SK-N-SH treated with all-trans-retinoic acid at 6 μM for 48 hours (cell line): Measurements from ENCODE around the gene AXIN2.

Experiments used
- ATAC-seq: fragments of 200-7000 bp; cut with Tn5 transposase; 3 replicates; pipeline ENCODE4 v1.9.1; 2020; ENCODE audit warnings: mild to moderate bottlenecking, moderate library complexity
- ARNTL ChIP-seq: fragments of 450-650 bp; formaldehyde crosslinking; IDR thresholded peaks from 2 replicates; pipeline ENCODE4 v1.5.0; 2020; ENCODE audit warnings: low read depth, mild to moderate bottlenecking, moderate library complexity, borderline replicate concordance
- CSDC2 ChIP-seq: fragments of 250-450 bp; sonication (Bioruptor Pico); IDR thresholded peaks from 2 replicates; pipeline ENCODE4 v1.5.0; 2020; ENCODE audit warnings: mild to moderate bottlenecking, moderate library complexity
- ESRRG ChIP-seq: fragments of 250-450 bp; sonication (Bioruptor Pico); IDR thresholded peaks from 2 replicates; pipeline ENCODE4 v1.6.1; 2021; ENCODE audit warnings: mild to moderate bottlenecking
- GLIS3 ChIP-seq: fragments of 250-450 bp; sonication (Bioruptor Pico); IDR thresholded peaks from 2 replicates; pipeline ENCODE4 v1.5.0; 2020; ENCODE audit warnings: mild to moderate bottlenecking, moderate library complexity
- ISL1 ChIP-seq: fragments of 250-450 bp; sonication (Bioruptor Pico); IDR thresholded peaks from 2 replicates; pipeline ENCODE4 v2.1.2; 2022; ENCODE audit warnings: mild to moderate bottlenecking, moderate library complexity
- OSR1 ChIP-seq: fragments of 250-450 bp; sonication (Bioruptor Pico); IDR thresholded peaks from 2 replicates; pipeline ENCODE4 v1.8.0; 2022; ENCODE audit warnings: moderate library complexity, mild to moderate bottlenecking, inconsistent platforms
- PPARA ChIP-seq: fragments of 250-450 bp; sonication (Bioruptor Pico); IDR thresholded peaks from 2 replicates; pipeline ENCODE4 v1.5.0; 2020; ENCODE audit warnings: mild to moderate bottlenecking, borderline replicate concordance
- RARB ChIP-seq: fragments of 250-450 bp; sonication (Bioruptor Pico); IDR thresholded peaks from 2 replicates; pipeline ENCODE4 v1.8.0; 2021; ENCODE audit warnings: mild to moderate bottlenecking, moderate library complexity
- SNAI2 ChIP-seq: fragments of 250-450 bp; sonication (Bioruptor Pico); IDR thresholded peaks from 2 replicates; pipeline ENCODE4 v1.5.0; 2020; ENCODE audit warnings: mild to moderate bottlenecking, moderate library complexity
- TCF4 ChIP-seq: fragments of 250-450 bp; sonication (Bioruptor Pico); IDR thresholded peaks from 2 replicates; pipeline ENCODE4 v1.8.0; 2021; ENCODE audit warnings: mild to moderate bottlenecking, moderate library complexity, borderline replicate concordance
- TOX ChIP-seq: fragments of 250-450 bp; sonication (Bioruptor Pico); IDR thresholded peaks from 2 replicates; pipeline ENCODE4 v1.8.0; 2021; ENCODE audit warnings: mild to moderate bottlenecking, moderate library complexity, borderline replicate concordance
- ZC3H10 ChIP-seq: fragments of 250-450 bp; sonication (Bioruptor Pico); IDR thresholded peaks from 2 replicates; pipeline ENCODE4 v1.5.1; 2021; ENCODE audit warnings: mild to moderate bottlenecking, moderate library complexity
- ZFP3 ChIP-seq: fragments of 250-450 bp; sonication (Bioruptor Pico); IDR thresholded peaks from 2 replicates; pipeline ENCODE4 v1.5.0; 2020; ENCODE audit warnings: mild to moderate bottlenecking, moderate library complexity
- ZNF565 ChIP-seq: fragments of 450-650 bp; formaldehyde crosslinking; conservative IDR thresholded peaks from 2 replicates; pipeline ENCODE4 v1.5.0; 2020; ENCODE audit warnings: low read depth, mild to moderate bottlenecking, moderate library complexity
- ZNF70 ChIP-seq: fragments of 450-650 bp; formaldehyde crosslinking; IDR thresholded peaks from 2 replicates; pipeline ENCODE4 v1.5.0; 2020; ENCODE audit warnings: mild to moderate bottlenecking, moderate library complexity
- ZNF8 ChIP-seq: fragments of 450-650 bp; formaldehyde crosslinking; IDR thresholded peaks from 2 replicates; pipeline ENCODE4 v1.5.0; 2020; ENCODE audit warnings: mild to moderate bottlenecking, moderate library complexity
- TF ChIP-seq, protein P1 (sequence below): fragments of 250-450 bp; sonication (Bioruptor Pico); IDR thresholded peaks from 2 replicates; pipeline ENCODE4 v1.5.0; 2020; ENCODE audit warnings: mild to moderate bottlenecking, moderate library complexity
- TF ChIP-seq, protein P2 (sequence below): fragments of 250-450 bp; sonication (Bioruptor Pico); IDR thresholded peaks from 2 replicates; pipeline ENCODE4 v1.5.1; 2020; ENCODE audit warnings: low read depth, mild to moderate bottlenecking, moderate library complexity
- TF ChIP-seq, protein P3 (sequence below): fragments of 250-450 bp; sonication (Bioruptor Pico); IDR thresholded peaks from 2 replicates; pipeline ENCODE4 v1.8.0; 2021; ENCODE audit warnings: low read depth, mild to moderate bottlenecking, moderate library complexity, borderline replicate concordance
- TF ChIP-seq, protein P4 (sequence below): fragments of 250-450 bp; sonication (Bioruptor Pico); IDR thresholded peaks from 2 replicates; pipeline ENCODE4 v1.8.0; 2020; ENCODE audit warnings: mild to moderate bottlenecking, moderate library complexity, borderline replicate concordance
- TF ChIP-seq, protein P5 (sequence below): fragments of 250-450 bp; sonication (Bioruptor Pico); IDR thresholded peaks from 2 replicates; pipeline ENCODE4 v1.5.1; 2021; ENCODE audit warnings: mild to moderate bottlenecking, moderate library complexity

AXIN2 gene

DNA sequence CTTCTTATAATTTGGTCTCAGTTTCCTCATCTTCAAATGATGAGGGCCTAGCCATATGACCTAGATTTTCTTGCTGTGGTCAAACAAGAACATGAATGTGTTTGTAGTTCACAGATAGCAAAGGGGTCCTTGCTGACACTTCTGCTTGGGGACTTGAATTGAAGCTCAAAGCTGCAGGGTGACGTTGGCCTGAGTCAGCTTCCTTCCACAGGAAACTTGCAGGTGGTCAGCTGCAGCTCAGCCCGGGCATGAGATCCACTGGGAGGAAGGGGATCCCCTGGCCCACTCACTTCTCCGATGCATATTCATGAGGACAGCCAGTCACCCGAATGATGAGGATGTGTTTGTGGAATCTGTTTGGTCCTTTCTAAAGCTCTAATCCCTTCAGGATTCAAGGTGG, 42.6 kb upstream of the AXIN2 start:
- no peak for ATAC-seq
- TF ChIP-seq ISL1, result no peak
- TF ChIP-seq, protein P1, sequence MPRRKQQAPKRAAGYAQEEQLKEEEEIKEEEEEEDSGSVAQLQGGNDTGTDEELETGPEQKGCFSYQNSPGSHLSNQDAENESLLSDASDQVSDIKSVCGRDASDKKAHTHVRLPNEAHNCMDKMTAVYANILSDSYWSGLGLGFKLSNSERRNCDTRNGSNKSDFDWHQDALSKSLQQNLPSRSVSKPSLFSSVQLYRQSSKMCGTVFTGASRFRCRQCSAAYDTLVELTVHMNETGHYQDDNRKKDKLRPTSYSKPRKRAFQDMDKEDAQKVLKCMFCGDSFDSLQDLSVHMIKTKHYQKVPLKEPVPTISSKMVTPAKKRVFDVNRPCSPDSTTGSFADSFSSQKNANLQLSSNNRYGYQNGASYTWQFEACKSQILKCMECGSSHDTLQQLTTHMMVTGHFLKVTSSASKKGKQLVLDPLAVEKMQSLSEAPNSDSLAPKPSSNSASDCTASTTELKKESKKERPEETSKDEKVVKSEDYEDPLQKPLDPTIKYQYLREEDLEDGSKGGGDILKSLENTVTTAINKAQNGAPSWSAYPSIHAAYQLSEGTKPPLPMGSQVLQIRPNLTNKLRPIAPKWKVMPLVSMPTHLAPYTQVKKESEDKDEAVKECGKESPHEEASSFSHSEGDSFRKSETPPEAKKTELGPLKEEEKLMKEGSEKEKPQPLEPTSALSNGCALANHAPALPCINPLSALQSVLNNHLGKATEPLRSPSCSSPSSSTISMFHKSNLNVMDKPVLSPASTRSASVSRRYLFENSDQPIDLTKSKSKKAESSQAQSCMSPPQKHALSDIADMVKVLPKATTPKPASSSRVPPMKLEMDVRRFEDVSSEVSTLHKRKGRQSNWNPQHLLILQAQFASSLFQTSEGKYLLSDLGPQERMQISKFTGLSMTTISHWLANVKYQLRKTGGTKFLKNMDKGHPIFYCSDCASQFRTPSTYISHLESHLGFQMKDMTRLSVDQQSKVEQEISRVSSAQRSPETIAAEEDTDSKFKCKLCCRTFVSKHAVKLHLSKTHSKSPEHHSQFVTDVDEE (CRISPR knock-in tag), result no peak
- TF ChIP-seq GLIS3 (CRISPR knock-in tag), result no peak
- TF ChIP-seq PPARA (CRISPR knock-in tag), result no peak
- TF ChIP-seq, protein P2, sequence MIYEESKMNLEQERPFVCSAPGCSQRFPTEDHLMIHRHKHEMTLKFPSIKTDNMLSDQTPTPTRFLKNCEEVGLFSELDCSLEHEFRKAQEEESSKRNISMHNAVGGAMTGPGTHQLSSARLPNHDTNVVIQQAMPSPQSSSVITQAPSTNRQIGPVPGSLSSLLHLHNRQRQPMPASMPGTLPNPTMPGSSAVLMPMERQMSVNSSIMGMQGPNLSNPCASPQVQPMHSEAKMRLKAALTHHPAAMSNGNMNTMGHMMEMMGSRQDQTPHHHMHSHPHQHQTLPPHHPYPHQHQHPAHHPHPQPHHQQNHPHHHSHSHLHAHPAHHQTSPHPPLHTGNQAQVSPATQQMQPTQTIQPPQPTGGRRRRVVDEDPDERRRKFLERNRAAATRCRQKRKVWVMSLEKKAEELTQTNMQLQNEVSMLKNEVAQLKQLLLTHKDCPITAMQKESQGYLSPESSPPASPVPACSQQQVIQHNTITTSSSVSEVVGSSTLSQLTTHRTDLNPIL (CRISPR knock-in tag), result no peak
- TF ChIP-seq ARNTL (CRISPR knock-in tag), result no peak
- TF ChIP-seq ZFP3, result no peak
- TF ChIP-seq ZNF8 (CRISPR knock-in tag), result no peak
- no peak for TF ChIP-seq TOX (CRISPR knock-in tag)

DNA sequence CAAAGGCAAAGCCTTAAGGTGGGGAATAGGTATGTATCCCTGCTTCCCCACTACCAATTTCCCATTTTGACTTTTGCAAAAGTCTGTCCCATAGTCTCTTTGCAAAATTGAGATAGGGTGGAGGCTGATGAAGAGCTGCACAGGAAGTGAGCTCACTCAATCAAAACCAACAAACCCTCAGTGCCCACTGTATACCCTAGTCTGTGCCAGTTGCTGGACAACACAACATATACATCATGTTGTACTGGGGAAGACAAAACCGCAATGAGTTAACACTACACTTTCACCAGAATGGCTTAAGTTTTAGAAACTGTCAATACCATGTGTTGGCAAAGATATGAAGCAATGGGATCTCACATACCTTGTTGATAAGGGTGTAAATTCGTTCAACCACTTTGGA, 40.4 kb upstream of the AXIN2 start:
- TF ChIP-seq ZC3H10, result no peak
- no peak for TF ChIP-seq ZNF70
- TF ChIP-seq, protein P2 (CRISPR knock-in tag), result no peak
- no peak for TF ChIP-seq OSR1 (CRISPR knock-in tag)
- TF ChIP-seq SNAI2 (CRISPR knock-in tag), result no peak
- no peak for TF ChIP-seq RARB (CRISPR knock-in tag)
- no peak for TF ChIP-seq ZFP3
- TF ChIP-seq ZNF8 (CRISPR knock-in tag), result no peak
- no peak for TF ChIP-seq GLIS3 (CRISPR knock-in tag)
- no peak for TF ChIP-seq TCF4
- TF ChIP-seq CSDC2 (CRISPR knock-in tag), result no peak
- no peak for TF ChIP-seq ISL1
- TF ChIP-seq, protein P3, sequence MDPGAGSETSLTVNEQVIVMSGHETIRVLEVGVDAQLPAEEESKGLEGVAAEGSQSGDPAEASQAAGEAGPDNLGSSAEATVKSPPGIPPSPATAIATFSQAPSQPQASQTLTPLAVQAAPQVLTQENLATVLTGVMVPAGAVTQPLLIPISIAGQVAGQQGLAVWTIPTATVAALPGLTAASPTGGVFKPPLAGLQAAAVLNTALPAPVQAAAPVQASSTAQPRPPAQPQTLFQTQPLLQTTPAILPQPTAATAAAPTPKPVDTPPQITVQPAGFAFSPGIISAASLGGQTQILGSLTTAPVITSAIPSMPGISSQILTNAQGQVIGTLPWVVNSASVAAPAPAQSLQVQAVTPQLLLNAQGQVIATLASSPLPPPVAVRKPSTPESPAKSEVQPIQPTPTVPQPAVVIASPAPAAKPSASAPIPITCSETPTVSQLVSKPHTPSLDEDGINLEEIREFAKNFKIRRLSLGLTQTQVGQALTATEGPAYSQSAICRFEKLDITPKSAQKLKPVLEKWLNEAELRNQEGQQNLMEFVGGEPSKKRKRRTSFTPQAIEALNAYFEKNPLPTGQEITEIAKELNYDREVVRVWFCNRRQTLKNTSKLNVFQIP, result no peak

DNA sequence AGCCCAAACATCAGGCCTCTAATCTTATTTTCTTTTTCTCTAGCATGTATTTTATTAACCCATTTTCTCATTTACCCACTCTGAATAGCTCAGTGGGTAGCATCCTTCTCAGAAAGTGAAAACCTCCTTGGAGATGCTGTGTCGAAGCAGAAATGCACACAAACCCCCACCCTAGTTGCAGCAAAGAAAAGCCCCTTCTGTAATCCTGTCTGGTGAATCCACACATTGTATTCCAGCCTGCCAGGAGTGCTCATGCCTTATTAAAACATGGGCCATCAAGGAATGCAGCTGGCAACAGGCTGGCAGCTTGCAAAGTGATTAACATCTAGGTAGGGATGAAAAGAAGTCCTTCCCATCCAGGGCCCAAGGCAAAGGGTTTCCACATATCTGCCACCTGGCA, 39.7 kb upstream of the AXIN2 start:
- TF ChIP-seq TOX (CRISPR knock-in tag) (no peak), ZNF8 (CRISPR knock-in tag) (no peak), ESRRG (no peak), ZNF565 (CRISPR knock-in tag) (no peak), OSR1 (CRISPR knock-in tag) (no peak), ZNF70 (no peak), ZC3H10 (no peak), GLIS3 (CRISPR knock-in tag) (no peak), SNAI2 (CRISPR knock-in tag) (no peak), PPARA (CRISPR knock-in tag) (no peak), TCF4 (no peak), RARB (CRISPR knock-in tag) (no peak), CSDC2 (CRISPR knock-in tag) (no peak), ZFP3 (no peak)
- TF ChIP-seq, protein P4, sequence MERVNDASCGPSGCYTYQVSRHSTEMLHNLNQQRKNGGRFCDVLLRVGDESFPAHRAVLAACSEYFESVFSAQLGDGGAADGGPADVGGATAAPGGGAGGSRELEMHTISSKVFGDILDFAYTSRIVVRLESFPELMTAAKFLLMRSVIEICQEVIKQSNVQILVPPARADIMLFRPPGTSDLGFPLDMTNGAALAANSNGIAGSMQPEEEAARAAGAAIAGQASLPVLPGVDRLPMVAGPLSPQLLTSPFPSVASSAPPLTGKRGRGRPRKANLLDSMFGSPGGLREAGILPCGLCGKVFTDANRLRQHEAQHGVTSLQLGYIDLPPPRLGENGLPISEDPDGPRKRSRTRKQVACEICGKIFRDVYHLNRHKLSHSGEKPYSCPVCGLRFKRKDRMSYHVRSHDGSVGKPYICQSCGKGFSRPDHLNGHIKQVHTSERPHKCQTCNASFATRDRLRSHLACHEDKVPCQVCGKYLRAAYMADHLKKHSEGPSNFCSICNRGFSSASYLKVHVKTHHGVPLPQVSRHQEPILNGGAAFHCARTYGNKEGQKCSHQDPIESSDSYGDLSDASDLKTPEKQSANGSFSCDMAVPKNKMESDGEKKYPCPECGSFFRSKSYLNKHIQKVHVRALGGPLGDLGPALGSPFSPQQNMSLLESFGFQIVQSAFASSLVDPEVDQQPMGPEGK, result no peak
- TF ChIP-seq, protein P5, sequence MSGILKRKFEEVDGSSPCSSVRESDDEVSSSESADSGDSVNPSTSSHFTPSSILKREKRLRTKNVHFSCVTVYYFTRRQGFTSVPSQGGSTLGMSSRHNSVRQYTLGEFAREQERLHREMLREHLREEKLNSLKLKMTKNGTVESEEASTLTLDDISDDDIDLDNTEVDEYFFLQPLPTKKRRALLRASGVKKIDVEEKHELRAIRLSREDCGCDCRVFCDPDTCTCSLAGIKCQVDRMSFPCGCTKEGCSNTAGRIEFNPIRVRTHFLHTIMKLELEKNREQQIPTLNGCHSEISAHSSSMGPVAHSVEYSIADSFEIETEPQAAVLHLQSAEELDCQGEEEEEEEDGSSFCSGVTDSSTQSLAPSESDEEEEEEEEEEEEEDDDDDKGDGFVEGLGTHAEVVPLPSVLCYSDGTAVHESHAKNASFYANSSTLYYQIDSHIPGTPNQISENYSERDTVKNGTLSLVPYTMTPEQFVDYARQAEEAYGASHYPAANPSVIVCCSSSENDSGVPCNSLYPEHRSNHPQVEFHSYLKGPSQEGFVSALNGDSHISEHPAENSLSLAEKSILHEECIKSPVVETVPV, result no peak
- TF ChIP-seq, protein P1 (CRISPR knock-in tag), result no peak
- ATAC-seq, result no peak

More for the DNA sequence above, 40.4 kb upstream of the AXIN2 start:
- no peak for ATAC-seq
